Body of pancreas (tissue), 4 donors: ENCODE results near the gene DPYSL4.

ENCODE experiments used
- POLR2A ChIP-seq, 3 donors: fragments of 450-650 bp; IDR thresholded peaks; one replicate each; pipeline ENCODE4 v1.6.1; 2016; ENCODE audit warnings: antibody characterized with exemption in 3 of 3, mild to moderate bottlenecking in 2 of 3
- TF ChIP-seq, protein P1 (sequence below), 7 experiments: fragments of 450-650 bp in 4 of 7; fragments of 200-600 bp in 3 of 7; sonication (generic) in 3 of 7; IDR thresholded peaks; one replicate each; pipeline ENCODE4 v1.5.1; 2016 to 2019; ENCODE audit warnings: antibody characterized with exemption in 7 of 7

DNA sequence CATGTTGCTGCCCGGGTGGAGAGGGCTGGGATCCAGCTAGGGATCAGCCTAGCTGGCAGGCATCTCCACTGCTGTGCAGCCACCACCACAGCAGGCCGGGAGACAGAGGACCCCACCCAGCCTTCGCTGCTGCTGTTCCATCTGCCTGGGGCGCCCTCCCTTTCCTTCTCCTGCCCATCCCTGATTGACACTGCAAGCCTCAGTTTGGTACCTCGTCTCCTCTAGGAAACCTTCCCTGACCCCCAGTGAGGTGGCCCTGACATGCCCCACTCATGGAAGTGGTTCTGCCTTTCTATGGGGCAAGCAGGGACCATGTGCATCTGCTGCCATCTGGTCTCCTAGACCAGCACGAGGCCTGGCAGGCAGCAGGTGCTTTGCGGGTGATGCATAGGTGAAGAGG lies 30.4 kb upstream of the DPYSL4 start:
- TF ChIP-seq, protein P1, sequence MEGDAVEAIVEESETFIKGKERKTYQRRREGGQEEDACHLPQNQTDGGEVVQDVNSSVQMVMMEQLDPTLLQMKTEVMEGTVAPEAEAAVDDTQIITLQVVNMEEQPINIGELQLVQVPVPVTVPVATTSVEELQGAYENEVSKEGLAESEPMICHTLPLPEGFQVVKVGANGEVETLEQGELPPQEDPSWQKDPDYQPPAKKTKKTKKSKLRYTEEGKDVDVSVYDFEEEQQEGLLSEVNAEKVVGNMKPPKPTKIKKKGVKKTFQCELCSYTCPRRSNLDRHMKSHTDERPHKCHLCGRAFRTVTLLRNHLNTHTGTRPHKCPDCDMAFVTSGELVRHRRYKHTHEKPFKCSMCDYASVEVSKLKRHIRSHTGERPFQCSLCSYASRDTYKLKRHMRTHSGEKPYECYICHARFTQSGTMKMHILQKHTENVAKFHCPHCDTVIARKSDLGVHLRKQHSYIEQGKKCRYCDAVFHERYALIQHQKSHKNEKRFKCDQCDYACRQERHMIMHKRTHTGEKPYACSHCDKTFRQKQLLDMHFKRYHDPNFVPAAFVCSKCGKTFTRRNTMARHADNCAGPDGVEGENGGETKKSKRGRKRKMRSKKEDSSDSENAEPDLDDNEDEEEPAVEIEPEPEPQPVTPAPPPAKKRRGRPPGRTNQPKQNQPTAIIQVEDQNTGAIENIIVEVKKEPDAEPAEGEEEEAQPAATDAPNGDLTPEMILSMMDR (IDR thresholded peaks at IDR 0.05) = no peak
- no peak for TF ChIP-seq POLR2A (IDR thresholded peaks at IDR 0.05)
